Measurements from ENCODE around the gene HACD1.

The HACD1 gene, protein sequence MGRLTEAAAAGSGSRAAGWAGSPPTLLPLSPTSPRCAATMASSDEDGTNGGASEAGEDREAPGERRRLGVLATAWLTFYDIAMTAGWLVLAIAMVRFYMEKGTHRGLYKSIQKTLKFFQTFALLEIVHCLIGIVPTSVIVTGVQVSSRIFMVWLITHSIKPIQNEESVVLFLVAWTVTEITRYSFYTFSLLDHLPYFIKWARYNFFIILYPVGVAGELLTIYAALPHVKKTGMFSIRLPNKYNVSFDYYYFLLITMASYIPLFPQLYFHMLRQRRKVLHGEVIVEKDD

GRCh38 chr10:17617031-17617911 lies at the start of gene HACD1:
TSS of gene HACD1 (minus strand) at chr10:17617374. CDS start at chr10:17617339, 35 bp downstream.
- no peak for DNase-seq (ENCODE audit: low read depth, low spot score)

- no peak for DNase-seq (ENCODE audit: low read depth, low spot score)
These were observed 48.6 kb upstream of the HACD1 start for GRCh38 chr10:17665747-17666146.

DNA sequence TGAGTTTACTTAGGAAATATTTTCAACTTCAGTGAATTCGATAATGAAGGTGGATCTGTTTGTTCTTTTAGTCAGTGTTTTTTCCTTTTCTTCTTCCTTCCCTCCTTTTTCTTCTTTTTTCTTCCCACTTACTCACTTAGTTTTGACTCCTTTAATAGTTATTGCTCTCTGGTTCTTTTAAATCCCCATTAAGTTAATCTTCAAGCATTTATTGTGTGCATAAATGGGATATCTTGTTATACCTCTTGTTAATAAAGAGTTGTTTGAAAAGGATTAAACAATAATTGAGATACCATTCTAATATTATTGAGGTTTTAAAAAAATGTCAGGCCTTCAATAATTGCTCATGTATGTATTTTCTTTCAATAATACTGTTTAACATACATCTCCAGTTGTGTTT lies 46.3 kb upstream of the HACD1 start:
- DNase-seq (ENCODE audit: low read depth, low spot score) = no peak

DNA sequence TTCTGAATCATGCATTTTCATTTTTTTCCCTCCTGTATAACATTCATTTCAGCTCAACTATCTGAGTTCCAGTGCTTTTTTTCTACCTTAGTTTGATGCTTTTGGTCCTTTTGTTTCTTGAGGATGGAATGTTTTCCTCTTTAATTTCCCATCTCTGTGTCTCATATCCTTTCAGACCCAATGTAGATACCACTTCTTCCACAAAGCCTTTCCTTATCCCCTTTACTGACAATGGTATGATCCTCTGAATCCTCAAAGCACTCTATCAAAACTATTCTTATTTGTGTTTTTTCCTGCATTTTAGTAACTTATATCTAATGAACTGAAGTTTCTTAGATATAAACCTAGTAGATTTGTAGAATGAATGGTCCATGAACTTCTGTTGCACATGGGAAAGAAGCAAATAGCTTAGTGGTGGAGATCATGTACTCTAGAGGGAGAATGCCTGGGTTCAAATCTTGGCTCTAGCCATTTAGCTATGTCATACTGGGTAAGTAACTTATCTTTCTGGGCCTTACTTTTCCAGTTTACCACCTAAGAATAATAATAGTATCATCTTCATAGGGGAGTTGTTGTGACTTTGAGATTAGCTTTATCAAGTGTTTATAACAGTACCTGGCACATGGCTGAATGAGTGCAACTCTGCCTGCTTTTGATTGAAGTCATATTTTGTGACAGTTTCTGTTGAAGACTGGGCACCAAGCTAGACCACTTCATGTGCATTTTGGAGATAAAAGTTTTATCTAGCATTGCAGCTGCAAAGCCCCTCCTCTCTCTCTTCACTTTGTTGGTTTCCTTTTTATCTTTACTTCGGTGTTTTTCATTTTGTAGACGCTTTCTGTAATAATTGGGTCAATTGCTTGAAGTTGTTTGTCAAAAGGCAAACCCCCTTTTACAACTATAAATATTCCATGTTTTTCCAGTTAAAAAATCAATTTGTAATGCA lies 45.3 kb upstream of the HACD1 start:
- DNase-seq (ENCODE audit: low read depth, low spot score) = no peak

GRCh38 chr10:17661510-17661909 lies 44.3 kb upstream of the HACD1 start:
- no peak for DNase-seq (ENCODE audit: low read depth, low spot score)

GRCh38 chr10:17660921-17661320 lies 43.7 kb upstream of the HACD1 start:
- DNase-seq (ENCODE audit: low read depth, low spot score) = no peak

GRCh38 chr10:17659365-17659764 lies 42.2 kb upstream of the HACD1 start:
- DNase-seq (ENCODE audit: low read depth, low spot score) = no peak

GRCh38 chr10:17657103-17657500 lies 39.9 kb upstream of the HACD1 start:
- no peak for DNase-seq (ENCODE audit: low read depth, low spot score)

DNA sequence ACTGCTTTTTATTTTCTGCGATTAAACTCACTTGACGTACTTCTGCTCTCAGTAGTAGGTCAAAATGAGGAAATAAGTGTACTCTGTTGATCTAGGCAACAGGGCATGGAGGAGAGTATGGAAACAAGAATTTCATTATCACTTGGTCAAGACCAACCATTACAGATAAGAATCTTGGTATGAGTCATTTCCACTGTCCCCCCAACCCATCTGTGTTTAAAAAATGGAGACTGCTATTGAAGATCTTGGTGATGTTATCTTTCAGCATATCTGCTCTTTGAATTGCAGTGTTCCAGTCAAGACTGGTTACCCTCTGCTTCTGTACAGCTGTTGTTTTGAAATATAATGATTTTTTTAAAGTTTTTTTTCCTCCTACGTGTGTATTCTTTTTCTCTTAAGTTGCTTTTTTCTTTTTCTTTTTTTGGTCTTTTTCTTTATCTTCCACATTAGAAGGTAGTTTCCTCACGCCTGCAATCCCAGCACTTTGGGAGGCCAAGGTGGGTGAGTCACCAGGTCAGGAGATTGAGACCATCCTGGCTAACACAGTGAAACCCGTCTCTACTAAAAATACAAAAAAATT lies 38.5 kb upstream of the HACD1 start:
- no peak for DNase-seq (ENCODE audit: low read depth, low spot score)

DNA sequence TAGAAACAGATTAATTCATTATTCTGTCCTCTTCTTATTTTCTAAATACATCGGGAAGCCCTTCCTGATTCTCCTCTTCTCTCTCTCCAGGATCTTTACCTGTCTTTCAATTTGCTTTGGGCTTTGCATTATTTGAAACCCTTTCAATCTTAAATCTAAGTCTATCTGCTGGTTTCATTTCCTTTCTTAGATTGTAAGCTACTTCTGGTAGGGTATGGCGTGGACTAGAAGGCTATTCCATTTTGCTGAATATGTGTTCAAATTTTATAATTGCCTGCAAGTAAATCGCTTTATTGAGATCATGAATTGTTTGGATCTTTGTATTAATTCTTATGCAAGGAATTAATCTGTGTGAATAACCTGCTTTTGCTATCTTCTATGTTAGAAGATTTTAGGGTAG lies 37.8 kb upstream of the HACD1 start:
- DNase-seq (ENCODE audit: low read depth, low spot score) = no peak

GRCh38 chr10:17652585-17652984 lies 35.4 kb upstream of the HACD1 start:
- no peak for DNase-seq (ENCODE audit: low read depth, low spot score)

GRCh38 chr10:17651896-17652295 lies 34.7 kb upstream of the HACD1 start:
- no peak for DNase-seq (ENCODE audit: low read depth, low spot score)

DNA sequence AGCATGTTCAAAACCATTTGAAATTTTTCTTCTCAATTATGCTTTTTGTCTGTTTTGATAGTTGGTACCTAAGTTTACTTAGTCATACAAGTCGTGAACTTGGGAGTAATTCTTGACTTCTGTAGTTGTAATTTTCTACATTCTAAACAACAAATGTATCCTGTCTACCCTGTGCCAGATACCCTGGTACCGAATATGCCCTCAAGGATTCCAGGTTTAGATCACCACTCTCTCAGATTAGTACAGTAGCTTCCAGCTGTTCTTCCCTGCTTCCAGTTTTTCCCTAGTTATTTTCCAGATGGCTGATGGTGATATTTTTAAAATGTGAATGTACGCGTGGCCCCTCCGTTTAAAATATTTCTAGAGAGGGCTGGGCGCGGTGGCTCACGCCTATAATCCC lies 33.2 kb upstream of the HACD1 start:
- no peak for DNase-seq (ENCODE audit: low read depth, low spot score)

DNA sequence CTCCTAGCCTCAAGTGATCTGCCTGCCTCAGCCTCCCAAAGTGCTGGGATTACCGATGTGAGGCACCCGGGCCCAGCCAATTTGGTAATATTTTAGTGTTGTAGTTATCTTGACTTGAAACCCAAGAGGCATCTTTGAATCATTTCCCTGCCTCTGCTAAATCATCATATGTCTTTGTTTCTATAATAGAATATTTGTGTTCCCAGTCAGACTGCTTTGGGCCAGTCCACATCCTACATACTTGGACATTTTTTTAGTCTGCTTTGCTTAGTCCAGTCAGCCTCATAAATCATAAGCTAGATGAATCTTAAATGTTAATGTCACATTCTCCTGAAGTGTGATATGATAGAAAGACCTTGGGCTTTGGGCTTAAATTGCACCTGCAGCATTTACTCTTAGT lies 32.7 kb upstream of the HACD1 start:
- no peak for DNase-seq (ENCODE audit: low read depth, low spot score)

DNA sequence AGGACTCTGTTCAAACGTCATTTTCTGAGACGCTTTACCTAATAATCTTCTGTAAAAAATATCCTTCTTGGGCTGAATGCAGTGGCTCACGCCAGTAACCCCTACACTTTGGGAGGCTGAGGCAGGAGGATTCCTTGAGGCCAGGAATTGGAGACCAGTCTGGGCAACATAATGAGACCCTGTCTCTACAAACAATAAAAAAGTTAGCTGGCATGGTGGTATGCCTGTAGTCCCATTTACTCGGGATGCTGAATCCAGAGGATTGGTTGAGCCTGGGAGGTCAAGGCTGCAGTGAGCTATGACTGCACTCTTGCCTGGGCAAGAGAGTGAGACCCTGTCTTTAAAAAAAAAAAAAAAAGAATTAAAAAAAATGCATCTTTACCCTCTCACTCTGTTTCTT lies 31.9 kb upstream of the HACD1 start:
- DNase-seq (ENCODE audit: low read depth, low spot score) = no peak

DNA sequence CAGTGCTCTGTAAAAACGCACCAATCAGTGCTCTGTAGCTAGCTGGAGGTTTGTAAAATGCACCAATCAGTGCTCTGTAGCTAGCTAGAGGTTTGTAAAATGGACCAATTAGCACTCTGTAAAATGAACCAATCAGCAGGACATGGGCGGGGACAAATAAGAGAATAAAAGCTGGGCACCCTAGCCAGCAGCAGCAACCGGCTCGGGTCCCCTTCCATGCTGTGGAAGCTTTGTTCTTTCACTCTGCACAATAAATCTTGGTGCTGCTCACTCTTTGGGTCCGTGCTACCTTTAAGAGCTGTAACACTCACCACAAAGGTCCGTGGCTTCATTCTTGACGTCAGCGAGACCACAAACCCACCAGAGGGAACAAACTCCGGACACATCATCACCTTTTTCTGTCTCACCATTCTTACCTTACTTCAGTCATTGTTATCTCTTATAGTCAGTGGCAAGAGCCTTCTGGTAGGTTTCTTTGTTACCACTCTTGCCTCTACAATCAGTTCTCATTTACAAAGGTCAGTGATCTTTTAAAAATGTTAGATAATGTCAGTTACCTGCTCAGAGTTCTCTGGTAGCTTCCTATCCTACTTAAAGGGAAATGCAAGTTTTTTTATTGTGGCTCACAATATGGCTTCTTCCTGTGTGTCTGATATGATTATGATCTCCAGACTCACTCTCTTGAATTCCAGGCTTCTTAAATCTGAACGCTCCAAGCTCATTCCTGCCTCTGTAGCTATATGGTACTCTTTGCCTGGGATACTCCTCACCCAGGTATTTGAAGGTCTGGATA lies 31.3 kb upstream of the HACD1 start:
- DNase-seq (ENCODE audit: low read depth, low spot score) = no peak

DNA sequence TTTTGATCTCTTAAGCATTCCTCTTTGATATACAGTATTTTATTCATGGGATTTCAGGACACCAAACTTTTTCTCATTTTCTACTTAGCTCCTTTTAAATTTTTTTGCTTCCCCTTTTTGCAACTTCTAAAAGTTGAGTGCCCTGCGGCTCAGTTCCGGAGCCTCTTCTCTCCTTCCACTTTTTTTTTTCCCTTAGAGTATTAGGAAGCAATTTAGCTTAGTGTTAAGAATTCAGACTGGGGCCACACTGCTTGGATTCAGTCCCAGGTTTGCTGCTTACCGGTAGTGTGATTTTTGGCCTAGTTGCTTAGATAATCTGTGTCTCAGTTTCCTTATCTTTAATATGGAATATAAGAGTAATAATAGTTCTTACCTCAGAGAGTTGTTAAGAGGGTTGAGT lies 30.2 kb upstream of the HACD1 start:
- no peak for DNase-seq (ENCODE audit: low read depth, low spot score)

GRCh38 chr10:17645621-17646345 lies 28.6 kb upstream of the HACD1 start:
- DNase-seq (ENCODE audit: low read depth, low spot score) = no peak

GRCh38 chr10:17644485-17644943 lies 27.3 kb upstream of the HACD1 start:
- DNase-seq (ENCODE audit: low read depth, low spot score) = no peak

Measured in iPS DF 19.7 (cell line).